Urothelium cell line (cell line): ENCODE data around the gene CAMTA1.

Experiments
- DNase-seq: peaks from one replicate; pipeline ENCODE4 v3.0.0; 2011; ENCODE audit warnings: low spot score, mixed read lengths
- FAIRE-seq: peaks from 2 replicates; lab custom pipeline; 2011; peaks lifted over from hg19 to GRCh38; lab: Jason Lieb, UNC

The CAMTA1 gene

GRCh38 chr1:7473223-7474142, 688.2 kb downstream of the CAMTA1 start:
- DNase-seq = no peak
- no peak for FAIRE-seq

GRCh38 chr1:7474143-7474490, 688.9 kb downstream of the CAMTA1 start:
- DNase-seq (no peak), FAIRE-seq (no peak)

- no peak for DNase-seq
- no peak for FAIRE-seq
Measured at GRCh38 chr1:7474786-7475502, 689.7 kb downstream of the CAMTA1 start.

- FAIRE-seq (no peak), DNase-seq (no peak)
Measured at GRCh38 chr1:7475691-7476090, 690.4 kb downstream of the CAMTA1 start.

GRCh38 chr1:7476402-7476801, 691.1 kb downstream of the CAMTA1 start:
- no peak for FAIRE-seq
- no peak for DNase-seq

- no peak for FAIRE-seq
- DNase-seq = no peak
Measured at GRCh38 chr1:7476861-7477547, 691.8 kb downstream of the CAMTA1 start.

- DNase-seq = no peak
Measured at GRCh38 chr1:7477593-7477992, 692.3 kb downstream of the CAMTA1 start.

GRCh38 chr1:7478142-7478790, 693.0 kb downstream of the CAMTA1 start:
- DNase-seq (no peak), FAIRE-seq (no peak)

More at GRCh38 chr1:7477593-7477992, 692.3 kb downstream of the CAMTA1 start:
- no peak for FAIRE-seq

- no peak for DNase-seq
- FAIRE-seq = no peak
Measured at GRCh38 chr1:7478809-7479499, 693.7 kb downstream of the CAMTA1 start.

GRCh38 chr1:7479571-7479970, 694.3 kb downstream of the CAMTA1 start:
- no peak for DNase-seq
- FAIRE-seq = no peak

- DNase-seq = no peak
- FAIRE-seq = no peak
Measured at GRCh38 chr1:7481194-7481593, 695.9 kb downstream of the CAMTA1 start.

- FAIRE-seq (no peak), DNase-seq (no peak)
Measured at GRCh38 chr1:7482077-7482476, 696.8 kb downstream of the CAMTA1 start.

- DNase-seq (no peak), FAIRE-seq (no peak)
Measured at GRCh38 chr1:7482772-7483495, 697.7 kb downstream of the CAMTA1 start.

- FAIRE-seq (no peak), DNase-seq (no peak)
Measured at GRCh38 chr1:7483634-7484383, 698.6 kb downstream of the CAMTA1 start.

GRCh38 chr1:7485086-7485780, 700.0 kb downstream of the CAMTA1 start:
- FAIRE-seq (no peak), DNase-seq (no peak)

GRCh38 chr1:7485826-7486225, 700.6 kb downstream of the CAMTA1 start:
- no peak for FAIRE-seq

GRCh38 chr1:7487766-7488474, 702.7 kb downstream of the CAMTA1 start:
- no peak for DNase-seq
- FAIRE-seq = no peak

More at GRCh38 chr1:7485826-7486225, 700.6 kb downstream of the CAMTA1 start:
- no peak for DNase-seq

- DNase-seq (no peak), FAIRE-seq (no peak)
Measured at GRCh38 chr1:7488475-7488842, 703.2 kb downstream of the CAMTA1 start.
